Tibial nerve (tissue), 4 donors: ENCODE measurements around the gene HTR7. TPM values are rescaled to one million over a fixed set of nuclear protein-coding genes. Genes with fewer than 3 reads are reported as not detected.
"Not testable (repeated sequence)": the region's sequence is repeated elsewhere in the genome, so short reads cannot be mapped to it uniquely, and the experiment has no call there.

Experiments
- DNase-seq, 2 donors: peaks; one replicate each; pipeline ENCODE4 v3.0.0-alpha.2; 2019; ENCODE audit warnings: low spot score in 2 of 2
- H3K27ac ChIP-seq, 4 donors: fragments of 200-600 bp; sonication (generic) in 3 of 4; one replicate each; pipeline ENCODE4 v1.5.1; 2017 to 2019; ENCODE audit warnings: mild to moderate bottlenecking in 1 of 4
- H3K27me3 ChIP-seq, 2 donors: fragments of 200-600 bp; sonication (generic) in 1 of 2; one replicate each; pipeline versions ENCODE4 v1.5.1 to v1.6.0; 2017 to 2019
- H3K36me3 ChIP-seq, 3 donors: fragments of 200-600 bp; sonication (generic); one replicate each; pipeline ENCODE4 v1.5.1; 2018 to 2019
- H3K4me1 ChIP-seq, 4 donors: fragments of 200-600 bp; sonication (generic) in 3 of 4; one replicate each; pipeline ENCODE4 v1.5.1; 2017 to 2019
- H3K4me3 ChIP-seq, 4 donors: fragments of 200-600 bp; sonication (generic) in 3 of 4; one replicate each; pipeline ENCODE4 v1.5.1; 2017 to 2019; ENCODE audit warnings: mild to moderate bottlenecking in 1 of 4, moderate library complexity in 1 of 4
- H3K9me3 ChIP-seq, 4 donors: fragments of 200-600 bp; sonication (generic) in 3 of 4; one replicate each; pipeline ENCODE4 v1.5.1; 2017 to 2019
- CTCF ChIP-seq, 5 experiments: fragments of 200-600 bp in 3 of 5; fragments of 450-650 bp in 2 of 5; sonication (generic) in 3 of 5; IDR thresholded peaks; one replicate each; pipeline ENCODE4 v1.5.1; 2016 to 2019; ENCODE audit warnings: antibody characterized with exemption in 5 of 5, mild to moderate bottlenecking in 3 of 5, moderate library complexity in 2 of 5
- EP300 ChIP-seq, 2 donors: sonication (generic); formaldehyde crosslinking; IDR thresholded peaks; one replicate each; pipeline ENCODE4 v1.6.1; 2017; ENCODE audit warnings: antibody characterized with exemption in 2 of 2, mild to moderate bottlenecking in 1 of 2
- POLR2A ChIP-seq, 2 donors: fragments of 450-650 bp; IDR thresholded peaks; one replicate each; pipeline ENCODE4 v1.6.1; 2017; ENCODE audit warnings: antibody characterized with exemption in 2 of 2, mild to moderate bottlenecking in 2 of 2, moderate library complexity in 2 of 2
- WGBS, 2 donors: methylation state at CpG; one replicate each; pipeline ENCODE4 v1.1.5; 2018; 5-methylcytosine and 5-hydroxymethylcytosine counted together
- total RNA-seq, 4 donors: library from RNA; depleted of rRNA; stranded (reverse); fragments of >200 nt; gene quantifications; one replicate each; pipeline ENCODE4 v1.1.0, GENCODE V29; 2016

The HTR7 gene
- 1 to 10 TPM in 1 of 4 donors, under 1 TPM in 3; 0.20 to 1.2 (median 0.43) TPM for total RNA-seq

- Histone ChIP-seq H3K36me3 (no peaks in the 10 kb centered on the region), H3K9me3 (no peaks in the 10 kb centered on the region), H3K4me1 (peaks cover 0 to 22% (median 2%) of the 10 kb centered on the region in 4 donors), H3K27me3 (peaks cover 0 to 42% of the 10 kb centered on the region in 2 donors), H3K27ac (peak within 1 kb of the TSS; percentile 28 to 81 (median 67)), H3K4me3 (peak within 1 kb of the TSS; percentile 33 to 79 (median 51))
- 1 to 2% methylated on average over 7 to 24 of the region's 104 CpGs for WGBS, 2 donors
- peak; percentile 28 to 30 for DNase-seq
- no peak for TF ChIP-seq POLR2A (IDR thresholded peaks at IDR 0.05)
- peak; percentile 41 to 85 (median 69) for TF ChIP-seq CTCF (IDR thresholded peaks at IDR 0.05)
- no peak for TF ChIP-seq EP300 (IDR thresholded peaks at IDR 0.05)
Measured at GRCh38 chr10:90857635-90858460, at the start of gene HTR7. TSS of gene HTR7 (minus strand) at chr10:90858039. CDS start at chr10:90857671, 368 bp downstream.

- H3K36me3 ChIP-seq: peaks cover 0 to 55% (median 0%) of the 10 kb centered on the region in 3 donors
- no peak overlapping the region for H3K4me3 ChIP-seq
- H3K9me3 ChIP-seq: no peaks in the 10 kb centered on the region
- H3K27me3 ChIP-seq: no peaks in the 10 kb centered on the region
- DNase-seq: no peak
- peaks cover 0 to under 1% (median 0%) of the 10 kb centered on the region in 4 donors for H3K4me1 ChIP-seq
- WGBS, 2 donors: 76 to 79% methylated on average over 1 of the region's 1 CpG
- no peak overlapping the region for H3K27ac ChIP-seq
- TF ChIP-seq EP300 (IDR thresholded peaks at IDR 0.05) (no peak), POLR2A (IDR thresholded peaks at IDR 0.05) (no peak)
Measured at GRCh38 chr10:90906596-90906995, 48.8 kb upstream of the HTR7 start.

DNA sequence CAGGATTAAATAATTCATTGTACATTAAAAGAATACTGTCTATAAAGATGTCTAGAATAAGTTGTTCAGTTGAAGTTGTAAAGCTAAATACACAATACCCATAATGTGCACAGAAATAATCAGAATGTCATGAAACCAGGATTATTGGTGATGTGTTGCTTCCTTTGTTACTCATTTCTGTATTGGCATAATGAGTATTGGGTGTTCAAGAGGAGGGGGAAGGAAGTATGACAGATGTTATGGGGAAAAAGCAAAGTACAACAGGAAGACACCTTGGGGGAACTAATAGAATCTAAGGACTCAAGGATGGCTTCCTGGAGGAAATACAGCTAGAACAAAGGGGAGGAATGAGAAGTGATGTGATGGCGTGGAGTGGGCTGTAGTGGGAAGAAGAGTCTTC, 48.1 kb upstream of the HTR7 start:
- no peak overlapping the region for H3K27ac ChIP-seq
- H3K36me3 ChIP-seq: peaks cover 0 to 62% (median 0%) of the 10 kb centered on the region in 3 donors
- H3K27me3 ChIP-seq: no peaks in the 10 kb centered on the region
- 77 to 95% methylated on average over 1 of the region's 1 CpG for whole genome bisulfite sequencing, 2 donors
- no peaks in the 10 kb centered on the region for H3K9me3 ChIP-seq
- H3K4me1 ChIP-seq: no peaks in the 10 kb centered on the region
- no peak for DNase-seq
- TF ChIP-seq CTCF (IDR thresholded peaks at IDR 0.05) (no peak), EP300 (IDR thresholded peaks at IDR 0.05) (no peak), POLR2A (IDR thresholded peaks at IDR 0.05) (no peak)
- H3K4me3 ChIP-seq: no peak overlapping the region

GRCh38 chr10:90896916-90897315, 39.1 kb upstream of the HTR7 start:
- 88 to 89% methylated on average over 2 of the region's 2 CpGs for WGBS, 2 donors
- H3K36me3 ChIP-seq: peaks cover 0 to 80% (median 0%) of the 10 kb centered on the region in 3 donors
- H3K4me3 ChIP-seq, H3K9me3 ChIP-seq, H3K27ac ChIP-seq, DNase-seq, H3K4me1 ChIP-seq, H3K27me3 ChIP-seq: not testable (repeated sequence)

DNA sequence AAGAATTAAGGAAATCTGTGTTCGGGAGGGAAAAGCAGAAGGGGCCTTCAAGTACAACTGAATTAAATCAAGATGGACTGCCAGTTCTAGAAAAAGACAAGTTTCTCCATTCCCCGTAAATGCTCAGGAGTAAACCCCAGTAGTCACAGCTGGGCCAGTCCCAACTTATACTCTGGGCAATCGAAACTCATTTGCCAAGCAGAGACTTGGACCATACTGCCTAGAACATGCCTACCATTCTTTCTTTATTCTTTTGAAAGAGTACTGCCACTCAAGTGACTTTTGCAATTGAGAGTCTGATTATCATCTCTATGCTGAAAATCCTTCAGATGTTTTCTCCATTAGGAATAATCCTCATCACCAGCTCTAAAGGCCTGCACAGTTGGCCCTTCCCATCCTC, 35.4 kb upstream of the HTR7 start:
- Histone ChIP-seq H3K4me1 (peaks cover 0 to 2% (median 0%) of the 10 kb centered on the region in 4 donors), H3K4me3 (no peak overlapping the region), H3K27me3 (no peaks in the 10 kb centered on the region), H3K27ac (no peak overlapping the region), H3K9me3 (no peaks in the 10 kb centered on the region), H3K36me3 (peaks cover 0 to 88% (median 0%) of the 10 kb centered on the region in 3 donors)
- no peak for TF ChIP-seq CTCF (IDR thresholded peaks at IDR 0.05)
- TF ChIP-seq POLR2A (IDR thresholded peaks at IDR 0.05): no peak
- TF ChIP-seq EP300 (IDR thresholded peaks at IDR 0.05): no peak
- 91 to 100% methylated on average over 3 of the region's 3 CpGs for WGBS, 2 donors
- DNase-seq: no peak

GRCh38 chr10:90890347-90890746, 32.5 kb upstream of the HTR7 start:
- no peak overlapping the region for H3K4me3 ChIP-seq
- H3K27ac ChIP-seq: no peak overlapping the region
- TF ChIP-seq POLR2A (IDR thresholded peaks at IDR 0.05) (no peak), EP300 (IDR thresholded peaks at IDR 0.05) (no peak), CTCF (IDR thresholded peaks at IDR 0.05) (no peak)
- H3K27me3 ChIP-seq: no peaks in the 10 kb centered on the region
- no peaks in the 10 kb centered on the region for H3K9me3 ChIP-seq
- WGBS, 2 donors: 87 to 93% methylated on average over 2 of the region's 2 CpGs
- peaks cover 0 to 94% (median 0%) of the 10 kb centered on the region in 3 donors for H3K36me3 ChIP-seq
- H3K4me1 ChIP-seq: peaks cover 0 to 3% (median 0%) of the 10 kb centered on the region in 4 donors
- DNase-seq: no peak
